GM21717 (cell line): ENCODE measurements around the gene KCNA1.

Experiments used
- ATAC-seq: cut with Tn5 transposase; IDR thresholded peaks from one replicate; pipeline ENCODE4 v1.9.1; 2021; ENCODE audit warnings: mild to moderate bottlenecking, moderate library complexity; ENCODE audit not compliant: unreplicated experiment

The KCNA1 gene

DNA sequence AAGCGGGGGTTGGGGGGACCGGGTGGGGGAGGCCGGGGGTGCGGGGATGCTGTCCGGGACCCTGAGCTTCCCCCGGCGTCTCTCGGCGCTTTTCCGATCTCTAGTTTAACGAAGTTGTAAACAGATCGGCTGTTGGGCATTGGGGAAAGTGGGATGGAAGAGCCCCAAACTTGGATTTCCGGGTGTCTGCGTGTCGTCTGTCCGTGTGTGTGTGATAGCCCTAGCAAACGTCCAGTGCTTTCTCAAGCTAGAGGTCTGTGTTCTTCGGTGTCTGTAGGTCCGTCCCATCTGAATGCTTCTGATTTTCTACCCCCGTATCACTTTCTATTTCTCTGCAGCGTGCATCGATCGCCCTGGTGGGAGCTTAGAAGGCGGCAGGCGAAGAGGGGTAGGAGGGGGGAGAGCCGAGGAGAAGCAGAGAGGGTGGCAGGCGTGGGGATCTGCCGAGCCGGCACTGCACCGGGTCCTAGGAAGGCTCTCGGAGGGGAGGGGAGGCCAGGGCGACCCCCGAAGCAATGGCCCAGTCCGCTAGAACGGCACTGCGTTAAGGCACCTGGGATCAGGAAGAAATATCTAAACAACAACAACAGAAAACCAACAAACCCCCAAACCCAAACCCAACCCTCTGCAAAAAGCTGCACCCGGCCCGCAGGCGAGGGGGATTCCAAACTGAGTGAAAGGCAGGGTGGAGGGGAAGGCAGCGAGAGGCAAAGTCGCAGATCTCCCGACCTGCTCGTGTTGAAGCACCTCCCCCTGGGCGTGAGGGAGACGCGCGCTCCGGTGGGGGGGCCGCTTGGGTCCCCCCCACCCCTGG is 1.0 kb downstream of the KCNA1 start:
- no peak for ATAC-seq

DNA sequence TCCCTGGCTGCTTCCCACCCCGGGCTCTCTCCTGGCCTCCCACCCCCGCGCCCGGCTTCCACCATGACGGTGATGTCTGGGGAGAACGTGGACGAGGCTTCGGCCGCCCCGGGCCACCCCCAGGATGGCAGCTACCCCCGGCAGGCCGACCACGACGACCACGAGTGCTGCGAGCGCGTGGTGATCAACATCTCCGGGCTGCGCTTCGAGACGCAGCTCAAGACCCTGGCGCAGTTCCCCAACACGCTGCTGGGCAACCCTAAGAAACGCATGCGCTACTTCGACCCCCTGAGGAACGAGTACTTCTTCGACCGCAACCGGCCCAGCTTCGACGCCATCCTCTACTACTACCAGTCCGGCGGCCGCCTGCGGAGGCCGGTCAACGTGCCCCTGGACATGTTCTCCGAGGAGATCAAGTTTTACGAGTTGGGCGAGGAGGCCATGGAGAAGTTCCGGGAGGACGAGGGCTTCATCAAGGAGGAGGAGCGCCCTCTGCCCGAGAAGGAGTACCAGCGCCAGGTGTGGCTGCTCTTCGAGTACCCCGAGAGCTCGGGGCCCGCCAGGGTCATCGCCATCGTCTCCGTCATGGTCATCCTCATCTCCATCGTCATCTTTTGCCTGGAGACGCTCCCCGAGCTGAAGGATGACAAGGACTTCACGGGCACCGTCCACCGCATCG is 1.8 kb downstream of the KCNA1 start:
- no peak for ATAC-seq

DNA sequence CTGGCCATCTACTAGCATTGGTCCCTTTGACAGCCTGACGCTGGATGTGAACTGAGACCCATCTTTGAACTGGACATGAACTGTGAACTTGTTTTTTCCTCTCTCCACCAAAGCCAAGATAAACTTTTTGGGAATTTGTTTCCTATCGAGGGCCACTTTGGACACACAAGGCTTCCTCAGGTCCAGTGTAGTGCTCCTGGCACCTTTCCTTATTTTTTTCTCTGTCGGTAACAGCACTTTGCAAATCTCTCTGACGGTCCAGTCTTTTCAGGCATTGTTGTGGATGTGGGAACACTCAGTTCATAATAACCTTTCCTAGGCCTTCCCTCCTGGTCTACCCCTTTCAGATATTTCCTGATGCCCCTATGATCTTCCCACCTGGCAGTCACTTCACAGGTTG is 5.0 kb downstream of the KCNA1 start:
- no peak for ATAC-seq

DNA sequence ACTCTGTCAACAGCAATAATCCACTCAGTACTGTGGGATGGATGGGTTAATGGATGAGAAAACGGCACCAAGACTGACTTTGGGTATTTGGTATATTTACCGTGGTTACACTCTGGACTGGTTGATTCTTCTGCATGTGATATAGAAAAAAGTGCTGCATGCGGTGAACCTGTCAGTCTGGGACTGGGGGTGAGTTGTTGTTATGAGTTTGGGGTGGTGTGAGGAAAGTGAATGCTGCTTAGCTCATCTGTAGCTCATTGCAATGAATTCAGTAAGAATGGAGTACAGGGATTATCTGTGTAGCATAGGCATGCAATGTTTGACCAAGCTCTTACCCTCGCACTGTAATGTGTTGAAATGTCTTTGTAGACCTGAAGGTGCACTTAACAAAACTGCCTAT is 6.0 kb downstream of the KCNA1 start:
- ATAC-seq = no peak

DNA sequence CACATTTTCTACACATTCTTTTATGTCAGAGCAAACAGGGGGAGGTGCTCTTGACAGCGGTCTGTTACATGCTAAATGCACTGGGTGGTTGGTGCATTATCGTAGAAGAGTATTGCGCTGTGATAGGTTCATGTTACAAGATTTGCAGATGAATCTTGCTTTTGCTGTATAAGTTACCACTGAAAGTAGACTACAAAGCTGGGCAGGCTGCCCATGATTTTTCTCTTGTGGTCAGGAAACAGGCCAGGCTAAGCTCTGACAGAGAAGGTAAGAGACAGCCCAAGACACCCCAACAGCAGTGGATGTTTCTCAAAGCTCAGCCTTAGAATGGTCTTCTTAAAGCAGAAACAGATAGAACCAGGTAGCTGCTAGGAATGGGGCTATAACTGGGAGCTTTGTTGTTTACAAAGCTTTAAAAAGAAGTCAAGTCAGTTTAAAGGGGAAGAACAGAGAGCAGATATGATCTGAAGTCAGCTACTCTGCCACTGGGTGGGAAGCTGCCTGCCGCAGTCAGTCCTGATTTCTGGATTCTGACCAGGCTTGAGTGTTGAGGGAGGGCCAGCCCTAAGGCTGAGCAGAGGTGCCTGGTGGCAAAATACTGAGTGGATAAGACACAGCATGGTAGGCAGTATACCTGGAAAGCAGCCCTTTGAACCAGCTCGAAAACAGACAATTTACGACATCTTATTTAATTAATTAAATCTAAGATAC is 9.4 kb downstream of the KCNA1 start:
- no peak for ATAC-seq

DNA sequence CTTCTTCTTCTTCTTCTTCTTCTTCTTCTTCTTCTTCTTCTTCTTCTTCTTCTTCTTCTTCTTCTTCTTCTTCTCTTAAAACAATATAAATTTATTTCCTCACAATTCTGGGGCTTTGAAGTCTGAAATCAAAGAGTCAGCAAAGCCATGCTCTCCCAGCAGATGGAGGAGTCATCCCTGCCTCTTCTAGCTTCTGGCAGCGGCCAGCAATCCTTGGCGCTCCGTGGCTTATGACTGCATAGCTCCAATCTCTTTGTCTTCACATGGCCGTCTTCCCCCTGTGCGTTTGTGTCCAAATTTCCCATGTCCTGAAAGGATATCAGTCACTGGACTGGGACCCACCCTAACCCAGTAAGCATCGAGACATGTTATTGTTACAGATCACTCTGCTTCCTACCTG is 22.9 kb downstream of the KCNA1 start:
- no peak for ATAC-seq

DNA sequence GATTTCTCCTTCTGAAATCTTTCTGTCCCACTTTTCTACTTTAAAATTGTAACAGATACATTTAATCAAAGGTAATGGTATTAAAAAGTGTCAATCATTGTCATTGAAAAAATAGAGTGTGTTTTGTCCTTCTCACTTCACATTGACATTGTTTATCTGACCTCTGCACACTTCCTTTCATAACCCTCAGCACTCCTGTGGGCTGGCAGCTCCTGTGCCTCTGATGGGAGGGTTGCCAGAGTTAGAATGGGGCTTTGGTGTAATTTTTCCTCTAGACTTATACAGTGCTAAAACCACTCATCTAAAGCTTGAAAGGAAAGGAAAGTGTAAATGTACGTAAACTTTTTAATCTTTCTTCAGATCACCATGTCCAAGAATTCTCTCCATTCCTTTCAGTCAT is 23.7 kb downstream of the KCNA1 start:
- ATAC-seq = no peak

DNA sequence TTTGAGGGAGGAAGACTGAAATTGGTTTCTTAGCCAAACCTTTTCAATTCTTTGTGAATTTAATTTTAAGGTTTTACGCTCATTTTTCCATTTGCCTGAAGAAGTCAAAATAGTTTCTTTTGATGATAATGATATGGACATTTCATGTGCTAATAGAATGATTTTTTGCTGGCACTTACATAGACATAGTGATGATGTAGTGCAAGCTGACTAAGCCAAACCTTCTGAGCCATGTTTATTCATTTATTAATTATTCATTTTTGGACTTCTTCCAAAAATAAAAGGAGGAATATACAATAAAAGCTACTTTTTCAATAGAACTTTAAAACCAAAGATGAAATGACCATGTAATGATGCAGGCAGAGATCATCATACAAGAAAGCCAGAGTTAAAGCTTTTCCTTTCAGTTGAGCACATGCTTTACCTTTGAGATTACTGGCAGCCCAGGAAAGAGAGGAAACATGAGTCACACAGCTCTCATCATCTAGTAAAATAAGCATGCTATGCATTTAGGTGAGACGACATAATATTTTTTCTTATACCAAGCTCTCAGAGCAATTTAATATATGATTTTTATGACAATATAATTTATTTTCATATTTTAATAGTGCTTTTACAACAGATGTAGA is 24.8 kb downstream of the KCNA1 start:
- no peak for ATAC-seq

DNA sequence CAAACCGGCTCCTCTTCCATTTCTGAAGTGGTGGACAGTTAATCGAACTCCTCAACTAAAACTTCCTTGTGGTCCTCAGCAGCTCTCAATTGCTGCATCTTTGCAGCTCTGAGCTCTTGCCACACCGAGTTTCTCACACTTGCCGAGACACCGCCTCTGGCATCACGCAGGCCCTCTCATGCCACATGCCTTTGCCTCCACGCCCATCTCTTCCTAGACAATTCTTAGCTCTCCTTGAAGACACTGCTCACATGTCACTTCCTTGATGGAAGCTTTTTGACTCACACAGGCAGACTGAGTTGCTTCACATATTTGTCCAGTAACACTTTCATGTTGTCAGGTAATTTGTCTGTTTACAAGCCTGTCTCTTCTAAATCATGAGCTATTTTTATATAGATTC is 29.2 kb downstream of the KCNA1 start:
- ATAC-seq = no peak

DNA sequence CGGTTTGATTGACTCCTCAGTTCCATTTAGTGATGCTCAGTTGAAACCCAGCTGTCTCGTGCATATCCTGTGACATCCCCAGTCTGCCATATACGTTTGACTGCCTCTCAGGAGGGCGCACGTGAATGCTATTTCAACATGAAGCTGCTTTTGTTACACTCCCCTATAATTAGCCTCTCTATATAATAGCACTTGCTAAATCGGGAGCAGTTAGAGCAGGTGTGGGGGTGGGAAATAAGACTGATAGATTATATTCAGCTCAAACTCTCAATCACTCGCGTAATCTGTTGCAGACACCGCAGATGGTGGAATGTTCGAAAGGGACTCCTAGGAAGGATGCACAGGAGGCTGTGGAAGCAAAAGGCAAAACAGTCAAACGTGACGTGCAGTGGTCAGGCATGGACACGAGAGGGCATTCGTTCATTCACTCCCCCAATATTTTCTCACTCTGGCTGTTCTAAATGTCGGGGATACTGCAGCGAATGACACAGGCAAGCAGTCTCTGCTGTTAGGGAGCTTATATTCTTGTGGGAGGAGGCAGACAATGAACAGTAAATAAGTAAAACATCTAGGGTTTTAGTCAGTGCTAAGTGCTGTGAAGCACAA is 29.8 kb downstream of the KCNA1 start:
- no peak for ATAC-seq

DNA sequence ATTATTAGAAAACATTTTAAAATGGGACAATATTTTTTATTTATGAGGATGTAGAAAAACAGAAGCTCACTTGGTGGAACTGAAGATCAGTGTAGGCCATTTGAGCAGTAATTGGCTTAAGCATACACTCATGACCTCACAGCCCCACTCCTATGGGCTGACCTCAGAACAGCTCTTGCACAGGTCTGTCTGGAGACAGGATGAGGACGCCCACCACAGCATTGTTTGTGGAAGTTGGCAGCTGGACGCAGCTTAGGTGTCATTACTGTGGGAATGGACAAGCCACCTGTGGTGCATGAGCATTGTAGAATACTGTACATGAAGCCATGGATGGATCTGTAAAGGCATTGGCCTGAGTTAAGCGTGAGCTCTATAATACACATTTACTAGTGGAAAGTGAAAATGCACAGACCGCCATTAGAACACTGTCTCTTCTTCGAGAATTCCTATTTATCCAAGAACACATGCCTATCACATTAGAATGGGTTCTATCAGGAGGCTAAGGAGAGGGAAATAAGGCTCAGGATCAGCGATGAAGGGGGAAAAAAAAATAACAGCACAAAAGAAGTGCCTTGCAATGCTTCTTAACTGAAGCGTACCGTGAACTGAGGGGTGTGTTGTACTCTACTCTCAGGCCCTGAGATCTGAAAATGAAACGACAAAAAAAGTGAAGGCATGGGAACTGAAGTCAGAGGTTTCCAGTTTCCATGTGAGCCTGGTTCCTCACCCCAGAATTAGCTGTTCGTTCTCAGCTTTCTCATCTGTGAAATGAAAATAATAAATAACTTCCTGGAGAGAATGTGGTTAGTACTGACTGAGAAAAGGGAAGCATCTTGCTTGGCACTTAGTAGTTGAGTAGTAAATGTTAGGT is 33.6 kb downstream of the KCNA1 start:
- peak; percentile 87 for ATAC-seq

DNA sequence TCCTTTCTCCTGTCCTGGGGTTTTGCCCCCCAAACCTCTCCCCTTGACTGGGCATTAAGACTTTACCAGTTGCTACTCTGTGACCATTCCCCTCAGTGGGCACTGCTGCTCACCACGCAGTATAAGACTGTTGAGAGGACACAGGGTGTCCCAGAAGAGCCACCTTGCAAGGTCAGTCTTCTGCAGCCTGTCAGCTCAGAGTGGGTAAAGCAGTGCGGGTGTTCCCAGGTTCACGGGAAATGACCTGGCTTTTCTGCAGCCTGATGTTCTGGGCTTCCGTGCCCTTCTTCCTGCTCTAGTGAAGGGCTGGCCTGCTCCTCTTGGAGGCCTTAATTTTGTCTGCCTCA is 34.2 kb downstream of the KCNA1 start:
- peak; percentile 19 for ATAC-seq

DNA sequence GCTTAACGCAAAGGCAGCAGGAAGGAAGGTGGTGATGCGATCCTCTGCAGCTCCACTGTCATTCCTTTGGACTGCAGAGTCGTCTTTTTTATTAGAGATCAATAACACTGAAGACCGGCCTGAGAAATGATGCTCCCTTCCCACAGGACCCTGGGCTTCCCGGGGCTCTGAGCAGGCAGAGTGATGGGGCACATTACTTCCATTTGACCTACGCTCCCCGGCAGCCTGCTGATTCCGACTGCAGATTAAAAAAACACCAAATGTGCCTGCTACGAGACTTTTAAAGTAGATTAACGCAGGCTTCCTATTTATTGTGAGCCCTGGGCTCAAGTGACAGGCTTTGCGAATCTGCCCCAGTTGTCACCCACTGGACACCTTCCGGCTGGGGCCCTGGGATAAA is 37.5 kb downstream of the KCNA1 start:
- no peak for ATAC-seq

DNA sequence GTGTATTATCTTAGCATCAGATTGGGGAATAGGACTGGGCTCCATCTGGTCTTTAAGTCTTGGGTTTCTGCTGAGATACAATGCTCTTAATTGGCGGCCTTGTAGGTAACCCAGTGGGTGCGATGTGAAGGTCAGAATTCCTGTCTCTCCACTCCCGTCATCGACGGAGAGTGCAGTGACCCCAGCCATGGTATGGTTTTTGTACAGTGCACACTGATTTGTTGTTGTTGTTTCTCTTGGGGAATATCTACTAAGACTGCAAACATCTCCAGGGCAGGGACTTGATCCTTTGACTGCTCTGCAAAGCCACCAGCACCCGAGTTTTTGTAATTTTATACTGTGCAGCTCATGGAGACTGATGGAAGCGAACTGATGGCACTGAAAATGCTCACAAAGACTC is 41.4 kb downstream of the KCNA1 start:
- ATAC-seq = no peak

DNA sequence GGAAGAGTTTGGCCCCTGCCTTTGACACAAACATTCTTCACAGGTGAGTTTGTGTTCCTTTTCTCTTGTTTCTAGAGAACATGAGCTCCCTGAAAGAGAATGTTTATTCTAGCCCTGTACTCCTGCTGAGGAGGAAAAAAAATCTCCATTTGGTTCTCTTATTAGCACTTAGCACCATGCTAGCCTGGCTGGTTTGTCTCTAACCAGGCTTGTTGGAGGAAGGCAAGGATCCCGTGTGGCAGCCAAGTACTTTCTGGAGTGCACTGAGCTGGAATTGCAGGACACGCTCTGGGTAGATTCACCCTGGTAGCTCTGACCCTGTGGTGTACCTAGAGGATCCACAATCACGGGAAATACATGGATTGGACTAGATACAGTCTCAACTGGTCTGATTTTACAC is 41.9 kb downstream of the KCNA1 start:
- ATAC-seq = no peak

DNA sequence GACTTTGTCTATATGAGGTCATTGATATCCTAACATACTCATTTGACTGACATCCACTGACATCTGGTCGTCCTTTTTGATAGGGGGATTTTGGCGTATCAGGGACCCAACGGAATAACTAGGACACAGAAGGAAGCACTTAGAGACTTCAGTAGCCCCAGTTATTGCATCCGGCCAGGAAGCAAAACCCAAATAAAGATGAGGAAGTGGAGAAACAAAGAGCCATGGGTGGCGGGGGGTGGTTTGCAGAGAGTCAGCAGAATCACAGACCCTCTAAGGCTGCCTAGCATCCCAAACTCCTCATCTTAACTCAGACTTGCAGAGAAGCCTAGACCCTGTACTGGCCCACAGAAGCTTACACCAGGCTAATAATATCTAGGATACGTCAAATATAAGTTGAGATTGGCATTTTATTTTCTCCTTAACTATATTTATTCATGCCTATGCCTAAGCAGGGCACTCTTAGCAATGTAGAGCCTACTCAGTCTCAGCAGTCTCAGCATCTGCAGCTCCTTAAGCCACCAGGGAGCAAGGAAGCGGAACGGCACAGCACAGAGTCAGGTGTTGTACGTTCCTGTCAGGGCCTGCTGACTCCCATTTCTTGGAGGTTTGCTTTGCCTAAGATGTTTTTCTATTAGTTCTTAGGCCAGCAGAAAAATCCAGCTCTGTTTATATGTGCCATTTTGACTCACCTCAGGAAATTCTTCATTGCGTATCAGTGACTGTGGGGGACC is 45.1 kb downstream of the KCNA1 start:
- ATAC-seq = no peak

DNA sequence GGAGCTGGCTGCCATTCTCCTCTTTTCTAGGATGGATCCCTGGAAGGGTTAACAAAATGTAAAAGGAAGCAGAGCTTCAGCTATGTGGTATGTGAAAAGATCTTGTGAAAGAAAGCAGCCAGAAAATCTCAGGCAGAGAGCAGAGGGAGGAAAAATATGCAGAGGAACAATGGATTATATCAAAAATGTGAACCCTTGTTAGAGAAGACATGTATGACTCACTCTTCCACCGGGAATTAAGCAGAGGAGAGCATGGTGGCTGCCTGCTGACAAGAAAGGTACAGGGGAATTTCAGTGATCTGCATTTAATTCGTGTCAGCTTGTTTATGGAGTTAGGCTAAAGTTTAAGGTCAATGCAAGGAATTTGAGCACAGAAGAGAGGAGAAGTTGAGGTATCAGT is 46.3 kb downstream of the KCNA1 start:
- ATAC-seq = no peak

DNA sequence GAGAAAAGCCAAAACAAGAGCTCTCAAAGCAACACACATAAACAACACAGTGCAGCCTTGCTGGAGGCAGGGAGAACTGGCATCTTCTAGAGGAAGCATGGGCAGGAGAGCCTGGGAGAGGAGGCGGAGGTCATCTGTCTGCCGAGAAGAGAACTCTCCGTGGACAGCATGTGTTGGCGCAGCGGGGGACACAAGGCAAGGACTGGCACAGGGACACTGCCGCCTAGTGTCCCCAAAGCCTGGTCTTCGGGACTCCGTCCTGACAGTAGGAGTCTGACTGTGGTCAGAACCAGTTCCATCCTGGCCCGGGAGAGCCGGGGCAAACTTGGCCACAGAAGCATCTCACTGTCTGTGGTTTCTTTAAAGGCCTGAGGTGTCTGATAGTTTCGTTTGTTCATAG is 47.3 kb downstream of the KCNA1 start:
- no peak for ATAC-seq

DNA sequence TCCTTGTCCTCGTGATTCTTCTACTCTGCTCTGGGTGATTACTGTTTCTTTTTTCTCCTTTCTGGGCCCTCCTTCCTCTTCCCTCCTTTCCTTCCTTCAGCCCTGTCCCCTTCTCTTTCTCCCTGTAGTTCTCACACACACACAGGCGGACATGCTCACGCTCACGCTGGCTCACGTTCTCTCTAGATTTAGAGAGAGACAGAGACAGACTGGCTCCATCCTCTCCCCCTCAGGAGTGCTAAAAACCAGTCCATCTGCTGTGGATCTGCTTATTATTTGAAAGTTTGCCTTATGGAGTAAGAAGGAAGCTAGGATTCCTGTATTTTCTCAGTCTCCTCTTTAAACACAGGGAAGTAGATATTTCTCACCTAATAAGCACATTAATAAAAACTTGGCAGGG is 48.1 kb downstream of the KCNA1 start:
- no peak for ATAC-seq
